Measurements from ENCODE around the gene UQCRQ.

Gene UQCRQ

GRCh38 chr5:132909702-132910101 is 43.3 kb downstream of the UQCRQ start (continued):
- no peak for TF ChIP-seq ZNF70 (CRISPR knock-in tag; IDR thresholded peaks at IDR 0.05)
- TF ChIP-seq GLIS3 (CRISPR knock-in tag; IDR thresholded peaks at IDR 0.05): no peak
- TF ChIP-seq CSDC2 (CRISPR knock-in tag; IDR thresholded peaks at IDR 0.05): no peak
- TF ChIP-seq TCF4 (CRISPR knock-in tag; IDR thresholded peaks at IDR 0.05; ENCODE audit: borderline replicate concordance): no peak
- TF ChIP-seq POU6F1 (CRISPR knock-in tag; IDR thresholded peaks at IDR 0.05; ENCODE audit: borderline replicate concordance, low read depth): no peak
- TF ChIP-seq BACH2 (CRISPR knock-in tag; IDR thresholded peaks at IDR 0.05; ENCODE audit: borderline replicate concordance): no peak
- TF ChIP-seq ZFP30 (CRISPR knock-in tag; IDR thresholded peaks at IDR 0.05): no peak

GRCh38 chr5:132915681-132916080 is 49.2 kb downstream of the UQCRQ start:
- ATAC-seq: no peak
- no peak for TF ChIP-seq ZC3H10 (CRISPR knock-in tag; IDR thresholded peaks at IDR 0.05)
- TF ChIP-seq TSHZ2 (CRISPR knock-in tag; IDR thresholded peaks at IDR 0.05): no peak
- TF ChIP-seq RARB (CRISPR knock-in tag; IDR thresholded peaks at IDR 0.05): no peak
- TF ChIP-seq CREB5 (CRISPR knock-in tag; IDR thresholded peaks at IDR 0.05; ENCODE audit: low read depth): no peak
- TF ChIP-seq ISL1 (CRISPR knock-in tag; IDR thresholded peaks at IDR 0.05): no peak
- no peak for TF ChIP-seq ARNTL (CRISPR knock-in tag; IDR thresholded peaks at IDR 0.05; ENCODE audit: borderline replicate concordance, low read depth)
- no peak for TF ChIP-seq OSR1 (CRISPR knock-in tag; IDR thresholded peaks at IDR 0.05)

GRCh38 chr5:132916086-132916485 is 49.6 kb downstream of the UQCRQ start:
- ATAC-seq: no peak
- no peak for TF ChIP-seq ZNF8 (CRISPR knock-in tag; IDR thresholded peaks at IDR 0.05)
- TF ChIP-seq CSRNP3 (CRISPR knock-in tag; IDR thresholded peaks at IDR 0.05): no peak
- TF ChIP-seq ARNTL (CRISPR knock-in tag; IDR thresholded peaks at IDR 0.05; ENCODE audit: borderline replicate concordance, low read depth): no peak
- TF ChIP-seq CSDC2 (CRISPR knock-in tag; IDR thresholded peaks at IDR 0.05): no peak
- TF ChIP-seq TOX (CRISPR knock-in tag; IDR thresholded peaks at IDR 0.05; ENCODE audit: borderline replicate concordance): no peak
- no peak for TF ChIP-seq TSHZ2 (CRISPR knock-in tag; IDR thresholded peaks at IDR 0.05)
- TF ChIP-seq ZFP3 (CRISPR knock-in tag; IDR thresholded peaks at IDR 0.05): no peak
- TF ChIP-seq OSR1 (CRISPR knock-in tag; IDR thresholded peaks at IDR 0.05): no peak
- TF ChIP-seq POU6F1 (CRISPR knock-in tag; IDR thresholded peaks at IDR 0.05; ENCODE audit: borderline replicate concordance, low read depth): no peak

Data from SK-N-SH treated with all-trans-retinoic acid at 6 μM for 48 hours (cell line).